WTC11 (cell line): Measurements from ENCODE around the gene TMEM200C.

ENCODE experiments used
- CTCF ChIP-seq: fragments of 200-600 bp; IDR thresholded peaks from 2 replicates; pipeline ENCODE4 v1.8.0; 2022; ENCODE audit warnings: antibody characterized with exemption
- NR2C2 ChIP-seq: sonication (generic); formaldehyde crosslinking; IDR thresholded peaks from 2 replicates; pipeline ENCODE4 v1.8.0; 2022; ENCODE audit warnings: mild to moderate bottlenecking, missing genetic modification reagents
- ZNF425 ChIP-seq: fragments of 250-450 bp; sonication (Bioruptor Pico); conservative IDR thresholded peaks from 2 replicates; pipeline ENCODE4 v1.9.0; 2021; ENCODE audit warnings: mild to moderate bottlenecking

- TF ChIP-seq CTCF (no peak), ZNF425 (CRISPR knock-in tag) (no peak), NR2C2 (CRISPR knock-in tag) (no peak)
These were observed 23.9 kb downstream of the TMEM200C start for GRCh38 chr18:5871426-5871825.
